Keratinocyte (primary cell): Measurements from ENCODE around the gene PSMA1.

Experiments
- CTCF ChIP-seq, 3 experiments: IDR thresholded peaks in 1 of 3; conservative IDR thresholded peaks in 1 of 3; optimal IDR thresholded peaks in 1 of 3; 2 replicates in 2 of 3; 3 replicates in 1 of 3; pipeline versions ENCODE3 to v1.5.1; 2011; ENCODE audit warnings: low read length in 3 of 3, mild to moderate bottlenecking in 3 of 3, moderate library complexity in 2 of 3, control low read depth in 1 of 3, inconsistent platforms in 1 of 3; ENCODE audit not compliant: insufficient read depth in 2 of 3; ENCODE audit errors: extremely low read depth in 1 of 3
- EZH2 ChIP-seq: IDR thresholded peaks from one replicate; pipeline ENCODE4 v1.6.1; 2012; ENCODE audit warnings: inconsistent platforms, mild to moderate bottlenecking, low read length, moderate library complexity

GRCh38 chr11:14547440-14547839 is 27.3 kb upstream of the PSMA1 start:
- TF ChIP-seq CTCF (optimal IDR thresholded peaks at IDR 0.05 in 1 of 3, IDR thresholded peaks at IDR 0.05 in 1 of 3, conservative IDR thresholded peaks at IDR 0.05 in 1 of 3; ENCODE audit: extremely low read depth in 1 of 3, insufficient read depth in 2 of 3, low read length in 3 of 3) (no peak), EZH2 (no peak)
